ENCODE data around the gene FBXL17. TPM values are rescaled to one million over a fixed set of nuclear protein-coding genes. Genes with fewer than 3 reads are reported as not detected.

Gene FBXL17
- total RNA-seq, 2 donors from 2014 or later: 3.1 to 7.0 TPM

DNA sequence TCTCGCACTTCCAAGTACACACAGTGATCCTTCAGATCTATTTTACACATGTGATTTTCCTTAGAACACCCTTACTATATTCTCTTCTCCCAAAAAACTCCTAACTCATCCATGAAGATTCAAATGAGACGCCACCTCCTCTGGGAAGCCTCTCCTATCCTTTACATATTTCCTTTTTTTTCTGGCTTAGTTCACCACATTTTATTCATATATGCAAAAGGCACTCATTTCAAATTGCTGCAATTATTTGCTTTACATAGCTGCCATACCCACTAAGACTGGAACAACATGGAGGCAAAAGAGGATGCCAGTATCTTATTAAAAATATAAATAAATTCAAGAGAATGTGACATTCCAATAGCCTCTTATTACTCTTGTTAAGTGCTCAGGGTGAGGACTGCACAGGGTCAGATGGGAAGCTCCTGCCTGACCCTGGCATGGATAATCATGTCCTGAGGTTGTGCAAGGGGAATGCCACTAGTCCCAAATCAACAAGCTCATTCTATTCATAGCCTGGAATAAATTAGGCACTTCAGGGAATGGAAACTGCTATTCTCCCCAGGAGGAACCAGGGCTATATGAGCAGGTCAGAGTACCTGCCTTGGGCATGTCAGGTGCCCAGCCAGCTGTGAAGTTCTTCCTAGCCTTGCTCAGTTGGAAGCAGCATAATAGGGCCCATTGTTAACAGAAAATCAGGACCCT is 262.9 kb downstream of the FBXL17 start:
- peaks cover 0 to 6% of the 10 kb centered on the region in 2 donors for H3K36me3 Mint-ChIP-seq
- H3K9me3 Mint-ChIP-seq: no peaks in the 10 kb centered on the region
- no peak for DNase-seq (ENCODE audit: low spot score in 2 of 2)
- no peak for ATAC-seq
- no peak overlapping the region for H3K27ac Mint-ChIP-seq

DNA sequence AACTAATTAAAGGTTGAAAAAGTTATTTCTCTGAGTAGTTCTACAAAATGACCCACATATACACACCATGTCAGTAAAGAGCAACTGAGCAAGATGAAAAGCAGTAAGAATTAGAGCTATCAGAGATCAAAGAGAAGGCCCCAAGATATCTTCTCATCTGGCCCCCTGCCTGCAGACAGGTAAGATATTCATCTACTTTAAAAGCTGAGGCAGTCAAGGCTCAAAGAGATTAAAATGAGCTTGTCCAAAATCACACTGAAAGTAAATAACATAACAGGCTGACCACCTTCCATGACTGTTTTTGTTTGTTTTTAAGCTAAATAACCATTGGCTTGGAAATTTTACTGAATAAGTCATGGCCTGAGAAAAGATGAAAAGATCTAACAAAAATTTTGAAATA is 266.2 kb downstream of the FBXL17 start:
- Mint-ChIP-seq H3K36me3 (peaks cover 0 to 10% of the 10 kb centered on the region in 2 donors), H3K27ac (no peak overlapping the region), H3K9me3 (peaks cover 0 to 4% of the 10 kb centered on the region in 2 donors)
- no peak for DNase-seq (ENCODE audit: low spot score in 2 of 2)
- no peak for ATAC-seq

DNA sequence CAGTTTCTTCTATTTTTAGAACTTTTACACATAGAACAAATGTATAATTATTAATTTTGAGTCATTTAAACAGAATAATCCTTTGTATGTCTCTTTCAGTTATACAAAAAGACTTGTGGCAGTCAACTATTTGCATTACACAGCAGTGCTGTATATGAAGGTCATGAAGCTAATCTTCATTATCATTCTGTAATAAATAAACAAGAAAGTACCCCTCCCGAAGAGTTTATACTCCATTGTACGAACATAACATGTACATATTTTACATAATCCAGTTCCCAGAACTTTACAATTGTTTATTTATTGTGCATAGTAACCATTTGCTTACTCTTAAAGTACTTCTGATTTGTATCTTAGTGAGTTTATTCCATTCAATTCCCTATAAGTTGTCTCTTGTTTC is 267.9 kb downstream of the FBXL17 start:
- peaks cover 0 to 10% of the 10 kb centered on the region in 2 donors for H3K36me3 Mint-ChIP-seq
- H3K9me3 Mint-ChIP-seq: peaks cover 0 to 4% of the 10 kb centered on the region in 2 donors
- H3K27ac Mint-ChIP-seq: no peak overlapping the region
- ATAC-seq (no peak), DNase-seq (ENCODE audit: low spot score in 2 of 2) (no peak)

DNA sequence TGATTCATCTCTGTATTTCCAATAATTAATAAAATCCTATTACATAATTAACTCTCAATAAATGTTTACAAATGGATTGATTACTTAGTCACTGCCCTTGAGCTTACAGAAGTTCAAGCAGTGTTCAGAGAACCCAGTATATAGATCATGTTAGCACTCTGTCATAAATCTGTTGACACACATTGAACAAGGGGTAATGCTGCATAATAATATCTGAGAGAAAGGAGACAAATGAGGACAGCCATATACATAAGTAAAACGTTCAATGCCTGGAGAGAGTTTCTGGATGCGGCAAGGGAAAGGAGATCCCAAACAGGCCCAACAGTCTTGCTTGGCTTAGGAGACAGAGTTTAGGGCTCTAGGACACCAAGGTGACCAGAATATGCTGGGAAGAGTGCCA is 270.2 kb downstream of the FBXL17 start:
- ATAC-seq (no peak), DNase-seq (ENCODE audit: low spot score in 2 of 2) (no peak)
- H3K36me3 Mint-ChIP-seq: peaks cover 0 to 14% of the 10 kb centered on the region in 2 donors
- H3K9me3 Mint-ChIP-seq: peaks cover 0 to 4% of the 10 kb centered on the region in 2 donors
- no peak overlapping the region for H3K27ac Mint-ChIP-seq

DNA sequence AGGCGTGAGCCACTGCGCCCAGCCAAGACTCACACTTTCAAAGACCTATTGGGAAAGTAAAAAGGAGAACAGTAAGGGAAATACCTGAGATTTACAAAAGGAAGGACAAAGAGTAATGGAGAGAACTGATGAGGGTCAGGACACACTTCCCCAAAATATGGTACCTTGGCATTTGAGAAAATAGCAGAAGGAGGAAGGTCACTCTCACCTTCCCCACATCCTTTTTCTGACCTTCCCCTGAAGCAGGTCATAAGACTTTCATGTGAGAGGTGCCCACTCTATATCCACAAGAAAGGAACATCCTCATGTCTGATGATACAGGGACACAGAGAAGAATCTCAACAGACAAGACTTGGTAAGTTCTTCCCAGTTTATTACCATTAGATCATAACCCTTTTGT is 272.8 kb downstream of the FBXL17 start:
- Mint-ChIP-seq H3K36me3 (peaks cover 0 to 8% of the 10 kb centered on the region in 2 donors), H3K27ac (no peak overlapping the region), H3K9me3 (peaks cover 0 to 4% of the 10 kb centered on the region in 2 donors)
- ATAC-seq (no peak), DNase-seq (ENCODE audit: low spot score in 2 of 2) (no peak)

DNA sequence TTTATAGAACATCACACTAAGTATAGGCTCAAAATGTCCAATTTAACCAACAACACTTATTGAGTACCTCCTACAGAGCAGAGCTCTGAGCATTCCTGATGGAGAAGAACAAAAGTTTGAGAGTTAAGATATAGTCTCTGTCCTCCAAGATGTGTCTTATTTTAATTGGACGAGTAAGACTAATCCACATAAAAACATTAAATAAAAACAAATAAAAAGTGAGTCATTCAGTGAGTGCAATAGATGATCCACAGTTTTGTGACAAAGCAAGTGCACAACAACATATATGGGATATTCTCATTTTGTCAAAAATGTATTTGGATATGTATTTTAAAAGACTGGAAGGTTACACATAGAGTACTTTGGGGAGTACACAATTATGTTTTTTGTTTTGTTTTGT is 277.4 kb downstream of the FBXL17 start:
- Mint-ChIP-seq H3K9me3 (no peaks in the 10 kb centered on the region), H3K27ac (no peak overlapping the region), H3K36me3 (peaks cover 0 to 4% of the 10 kb centered on the region in 2 donors)
- ATAC-seq: no peak
- DNase-seq (ENCODE audit: low spot score in 2 of 2): no peak

DNA sequence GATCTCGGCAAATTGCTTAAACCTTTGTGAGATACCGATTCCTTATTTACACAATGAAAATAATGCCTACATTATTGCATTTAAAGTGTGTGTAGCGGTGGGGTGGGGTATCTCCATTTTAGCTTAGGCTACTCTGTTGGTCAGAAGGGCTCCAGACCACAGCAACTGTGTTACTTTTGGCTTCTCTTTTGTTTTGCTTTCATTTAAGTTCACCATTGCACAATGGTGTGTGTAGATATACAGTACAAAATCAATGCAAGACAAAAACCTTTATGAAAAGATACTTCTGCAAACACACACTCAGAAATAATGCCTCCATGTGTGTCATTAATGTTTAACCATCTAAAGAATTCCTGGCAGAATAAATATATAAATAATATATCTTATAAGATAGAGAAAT is 279.4 kb downstream of the FBXL17 start:
- no peak overlapping the region for H3K27ac Mint-ChIP-seq
- no peak for ATAC-seq

DNA sequence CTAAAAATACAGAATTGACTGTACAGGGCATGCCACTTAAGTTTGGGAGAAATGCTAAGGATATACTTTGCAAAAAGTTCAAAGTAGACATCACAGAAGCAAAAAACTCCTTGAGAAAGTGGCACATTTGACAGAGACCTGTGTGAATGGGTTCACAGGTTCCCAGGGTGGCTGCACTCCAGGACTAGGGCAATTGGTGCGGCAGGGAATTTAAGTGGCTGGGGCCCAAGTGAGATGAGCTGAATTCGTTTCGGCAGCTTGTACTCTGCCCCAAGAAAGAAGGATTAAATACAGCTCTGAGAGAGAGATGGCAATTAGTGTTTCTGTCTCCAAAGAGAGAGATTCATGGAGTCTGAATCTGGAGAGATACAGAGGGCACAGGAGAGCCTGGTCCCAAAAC is 280.1 kb downstream of the FBXL17 start:
- no peak for ATAC-seq

More for the DNA sequence above, 279.4 kb downstream of the FBXL17 start:
- no peaks in the 10 kb centered on the region for H3K9me3 Mint-ChIP-seq
- DNase-seq (ENCODE audit: low spot score in 2 of 2): no peak
- no peaks in the 10 kb centered on the region for H3K36me3 Mint-ChIP-seq

DNA sequence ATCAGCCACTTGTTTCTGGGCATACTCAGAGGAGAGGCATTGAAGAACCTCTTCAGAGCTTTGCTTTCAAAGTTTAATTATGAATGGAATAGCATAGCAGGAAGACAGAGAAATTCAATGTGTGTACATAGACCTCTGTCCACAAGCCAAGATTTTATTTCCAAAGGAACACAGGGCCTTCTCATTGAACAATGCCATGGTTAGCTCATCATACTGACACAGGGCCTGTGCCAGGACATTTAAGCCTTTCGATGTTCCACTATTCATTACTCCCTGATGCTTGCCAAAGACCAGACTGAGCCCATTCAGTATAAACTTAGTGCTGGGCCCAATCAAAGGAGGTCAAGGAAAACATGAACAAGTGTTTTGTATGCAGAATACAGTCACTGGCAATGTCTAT is 280.8 kb downstream of the FBXL17 start:
- ATAC-seq: no peak
- Mint-ChIP-seq H3K36me3 (no peaks in the 10 kb centered on the region), H3K27ac (no peak overlapping the region), H3K9me3 (no peaks in the 10 kb centered on the region)
- DNase-seq (ENCODE audit: low spot score in 2 of 2): no peak

More for the DNA sequence above, 280.1 kb downstream of the FBXL17 start:
- no peak overlapping the region for H3K27ac Mint-ChIP-seq
- H3K9me3 Mint-ChIP-seq: no peaks in the 10 kb centered on the region
- DNase-seq (ENCODE audit: low spot score in 2 of 2): no peak
- no peaks in the 10 kb centered on the region for H3K36me3 Mint-ChIP-seq

DNA sequence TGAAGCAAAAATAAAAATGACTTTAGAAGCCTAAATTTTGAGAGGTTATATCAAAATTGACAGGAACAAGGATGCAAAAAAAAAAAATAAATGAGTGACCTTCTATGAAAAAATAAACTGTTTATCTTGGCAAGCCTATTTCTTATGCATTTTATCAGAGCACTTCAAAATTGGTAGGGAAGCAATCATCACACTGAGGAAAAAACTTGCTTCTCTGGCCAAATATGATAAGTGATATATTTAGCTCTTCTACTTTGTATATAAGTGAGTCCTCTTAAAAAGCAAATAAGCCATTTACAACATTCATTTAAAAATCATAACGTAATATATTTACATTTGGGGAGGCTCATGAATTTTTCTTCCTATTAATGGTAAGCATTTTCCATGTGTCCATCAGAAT is 287.1 kb downstream of the FBXL17 start:
- no peaks in the 10 kb centered on the region for H3K36me3 Mint-ChIP-seq
- H3K9me3 Mint-ChIP-seq: no peaks in the 10 kb centered on the region
- DNase-seq (ENCODE audit: low spot score in 2 of 2): no peak
- H3K27ac Mint-ChIP-seq: no peak overlapping the region
- no peak for ATAC-seq

DNA sequence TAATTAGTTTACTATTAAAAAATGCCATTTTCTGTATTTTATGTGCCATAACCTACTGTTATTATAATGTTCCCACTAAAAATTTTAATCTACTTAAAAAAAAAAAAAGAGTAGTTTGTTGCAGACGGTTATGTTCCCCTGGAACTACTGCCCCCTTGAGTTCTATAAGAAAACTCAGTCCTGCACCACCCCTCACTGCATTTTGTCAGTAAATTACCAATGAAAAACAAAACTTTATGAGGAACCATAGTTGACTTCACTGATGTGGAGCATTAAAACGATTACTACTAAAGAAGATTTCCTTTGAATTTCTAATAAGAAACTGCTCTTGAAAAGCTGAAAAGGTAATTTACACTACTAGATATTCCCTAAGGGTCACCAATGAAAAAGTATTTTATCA is 288.7 kb downstream of the FBXL17 start:
- no peak for ATAC-seq
- DNase-seq (ENCODE audit: low spot score in 2 of 2): no peak
- Mint-ChIP-seq H3K36me3 (no peaks in the 10 kb centered on the region), H3K27ac (no peak overlapping the region), H3K9me3 (peaks cover 0 to 8% of the 10 kb centered on the region in 2 donors)

DNA sequence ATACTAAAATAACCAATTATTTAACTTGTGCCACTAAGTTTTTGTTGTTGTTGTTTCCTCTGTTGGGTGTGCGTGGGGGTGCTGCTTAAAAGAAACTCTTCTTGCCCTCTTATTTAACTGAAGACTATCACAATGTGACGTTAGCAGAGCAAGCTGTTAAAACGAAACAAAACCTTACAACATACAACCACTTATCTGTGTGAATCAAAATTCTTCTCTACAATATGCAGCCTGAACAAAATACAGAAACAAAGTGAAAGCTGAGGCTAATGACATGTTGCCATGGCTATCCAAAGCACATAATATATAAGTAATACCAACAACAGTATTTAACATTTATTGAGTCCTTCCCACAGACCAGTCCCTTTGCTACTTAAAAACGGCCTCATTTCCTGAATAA is 291.0 kb downstream of the FBXL17 start:
- no peak overlapping the region for H3K27ac Mint-ChIP-seq
- H3K36me3 Mint-ChIP-seq: no peaks in the 10 kb centered on the region
- DNase-seq (ENCODE audit: low spot score in 2 of 2): no peak
- H3K9me3 Mint-ChIP-seq: peaks cover 0 to 8% of the 10 kb centered on the region in 2 donors
- ATAC-seq: no peak

DNA sequence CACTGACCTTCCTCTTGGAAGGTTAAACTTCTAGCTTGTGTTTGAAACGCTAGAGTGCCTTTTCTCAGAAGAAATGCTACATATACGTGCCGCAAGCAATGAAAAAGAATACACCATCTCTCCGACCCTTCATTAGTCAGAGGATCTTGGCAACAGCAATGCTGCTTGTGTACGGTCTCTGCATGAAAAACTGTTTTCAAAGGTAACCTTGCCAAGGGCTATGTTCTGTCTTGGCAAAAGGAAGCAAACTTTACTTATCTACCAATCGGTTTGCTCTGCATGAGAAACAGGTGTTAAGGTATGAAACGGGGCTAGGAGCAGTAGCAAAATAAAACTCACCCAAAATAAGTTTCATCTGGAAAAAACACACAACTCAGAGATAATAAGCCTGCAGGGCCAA is 297.8 kb downstream of the FBXL17 start:
- ATAC-seq (no peak), DNase-seq (ENCODE audit: low spot score in 2 of 2) (no peak)
- no peak overlapping the region for H3K27ac Mint-ChIP-seq

DNA sequence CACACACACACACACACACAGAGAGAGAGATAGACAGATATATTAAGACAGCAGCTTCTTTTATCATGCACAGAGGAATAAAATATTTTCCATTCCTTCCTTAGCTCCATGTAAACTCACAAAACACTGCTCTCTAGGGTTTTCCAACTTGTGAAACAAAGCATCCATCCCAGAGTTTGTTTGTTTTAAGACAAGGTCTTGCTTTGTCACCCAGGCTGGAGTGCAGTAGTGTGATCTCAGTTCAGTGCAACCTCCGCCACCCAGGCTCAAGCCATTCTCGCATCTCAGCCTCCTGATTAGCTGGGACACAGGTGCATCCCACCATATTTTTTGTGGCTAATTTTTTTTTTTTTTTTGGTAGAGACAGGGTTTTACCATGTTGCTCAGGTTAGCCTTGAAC is 298.7 kb downstream of the FBXL17 start:
- ATAC-seq (no peak), DNase-seq (ENCODE audit: low spot score in 2 of 2) (no peak)
- Mint-ChIP-seq H3K36me3 (no peaks in the 10 kb centered on the region), H3K27ac (no peak overlapping the region), H3K9me3 (no peaks in the 10 kb centered on the region)

More for the DNA sequence above, 297.8 kb downstream of the FBXL17 start:
- Mint-ChIP-seq H3K9me3 (peaks cover 0 to 3% of the 10 kb centered on the region in 2 donors), H3K36me3 (no peaks in the 10 kb centered on the region)

DNA sequence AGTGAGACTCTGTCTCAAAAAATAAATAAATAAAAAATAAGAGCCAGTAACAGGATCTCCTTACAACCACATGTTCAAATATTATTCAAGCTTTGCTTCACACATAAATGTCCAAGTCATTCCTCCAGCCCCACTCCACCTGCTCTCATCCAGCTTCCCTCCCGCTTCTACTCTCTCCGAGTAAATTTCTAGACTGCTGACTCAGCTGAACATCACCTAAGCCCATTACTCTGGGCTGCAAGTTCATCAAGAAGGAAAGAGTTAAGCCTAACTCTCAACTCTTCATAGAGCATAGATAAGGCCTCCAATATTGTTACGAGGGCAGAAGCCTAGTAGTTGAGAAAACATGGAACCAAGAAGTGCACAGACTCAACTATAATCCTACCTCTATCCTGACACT is 300.2 kb downstream of the FBXL17 start:
- Mint-ChIP-seq H3K9me3 (no peaks in the 10 kb centered on the region), H3K36me3 (no peaks in the 10 kb centered on the region), H3K27ac (no peak overlapping the region)
- DNase-seq (ENCODE audit: low spot score in 2 of 2) (no peak), ATAC-seq (no peak)

DNA sequence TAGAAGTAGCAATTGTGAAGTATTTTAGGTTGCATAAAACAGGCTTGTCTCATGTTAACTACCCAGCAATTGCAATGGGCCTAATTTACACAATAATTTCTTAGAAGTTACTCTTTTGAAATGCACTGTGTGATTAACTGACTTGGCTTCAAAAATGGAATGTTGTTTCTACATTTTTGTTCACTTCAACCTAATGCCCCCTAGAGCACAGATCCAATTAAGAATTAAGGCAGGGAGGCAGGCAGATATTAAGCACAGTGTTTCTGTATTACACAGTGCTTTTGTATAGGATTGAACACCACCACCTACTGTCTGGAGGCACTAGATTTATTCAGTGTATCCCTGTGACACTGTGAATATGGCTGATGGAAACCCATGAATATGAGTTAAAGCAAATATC is 302.1 kb downstream of the FBXL17 start:
- Mint-ChIP-seq H3K36me3 (peaks cover under 1% of the 10 kb centered on the region in 2 donors), H3K9me3 (no peaks in the 10 kb centered on the region), H3K27ac (no peak overlapping the region)
- DNase-seq (ENCODE audit: low spot score in 2 of 2): no peak
- ATAC-seq: no peak

DNA sequence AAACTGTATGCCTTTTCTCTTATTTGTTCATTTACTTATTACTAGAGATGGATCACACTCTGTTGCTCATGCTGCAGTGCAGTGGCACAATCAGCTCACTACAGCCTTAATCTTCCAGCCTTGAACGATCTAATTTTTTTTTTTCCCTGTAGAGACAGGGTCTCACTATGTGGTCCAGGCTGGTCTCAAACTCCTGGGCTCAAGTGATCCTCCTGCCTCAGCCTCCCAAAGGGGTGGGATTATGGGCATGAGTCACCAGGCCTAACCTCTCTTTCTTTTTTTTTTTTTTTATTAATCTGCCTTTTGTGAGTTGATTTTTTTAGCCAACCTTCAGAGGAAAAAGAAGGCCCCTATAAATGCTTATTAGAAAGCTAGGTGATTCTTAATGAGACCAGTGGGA is 303.0 kb downstream of the FBXL17 start:
- Mint-ChIP-seq H3K27ac (no peak overlapping the region), H3K9me3 (peaks cover 5 to 6% of the 10 kb centered on the region in 2 donors), H3K36me3 (peaks cover 6 to 9% of the 10 kb centered on the region in 2 donors)
- ATAC-seq (no peak), DNase-seq (ENCODE audit: low spot score in 2 of 2) (no peak)

DNA sequence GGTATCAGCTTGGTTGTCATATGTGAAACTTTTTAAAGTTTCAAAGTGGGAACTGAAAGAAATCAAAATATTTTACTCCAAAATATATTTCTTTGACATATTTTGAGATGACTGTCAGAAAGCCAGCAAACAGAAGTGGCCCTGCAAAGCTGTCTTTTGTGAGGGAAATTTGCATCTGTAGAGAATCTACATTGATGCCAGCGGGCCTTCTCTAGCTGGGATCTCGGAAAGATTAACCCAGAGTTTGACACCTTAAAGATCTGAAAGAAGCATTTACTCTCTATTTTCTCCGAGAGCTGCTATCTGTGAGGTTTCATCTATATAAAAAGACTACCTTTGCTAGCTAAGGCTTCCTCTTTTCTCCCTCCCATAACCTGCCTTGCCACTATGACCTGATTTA is 303.6 kb downstream of the FBXL17 start:
- Mint-ChIP-seq H3K9me3 (peaks cover 9 to 11% of the 10 kb centered on the region in 2 donors), H3K27ac (no peak overlapping the region), H3K36me3 (peaks cover 6 to 13% of the 10 kb centered on the region in 2 donors)
- no peak for DNase-seq (ENCODE audit: low spot score in 2 of 2)
- no peak for ATAC-seq

Measured in activated naive CD4-positive, alpha-beta T cell treated with anti-CD3 and anti-CD28 coated beads, Interleukin-2, amount 50 U/mL, for 72 hours (primary cell).